ENCODE data around the gene ELAVL4.

GRCh38 chr1:50195205-50195604, 86.5 kb downstream of the ELAVL4 start:
- TF ChIP-seq CTCF (IDR thresholded peaks at IDR 0.05; ENCODE audit: insufficient read depth, low read depth, low read length): no peak
- TF ChIP-seq EZH2 (IDR thresholded peaks at IDR 0.05; ENCODE audit: insufficient read depth, low read length): no peak
